Activated CD4-positive, alpha-beta T cell treated with anti-CD3 and anti-CD28 coated beads, Interleukin-2, Interleukin-4, amounts not matched to agents 100 ng/mL and 50 ng/mL, durations not matched to agents 16 hours and 8 hours (primary cell): ENCODE results near the gene CHST8.
"Not testable (repeated sequence)": the region's sequence is repeated elsewhere in the genome, so short reads cannot be mapped to it uniquely, and the experiment has no call there.

ENCODE experiments used
- DNase-seq: peaks from one replicate; pipeline ENCODE4 v3.0.0-alpha.2; 2020; ENCODE audit warnings: low spot score

Gene CHST8

GRCh38 chr19:33690378-33691029, 68.8 kb downstream of the CHST8 start:
- no peak for DNase-seq

- no peak for DNase-seq
Measured at GRCh38 chr19:33691030-33691427, 69.3 kb downstream of the CHST8 start.

GRCh38 chr19:33691736-33692135, 70.0 kb downstream of the CHST8 start:
- DNase-seq, result no peak

GRCh38 chr19:33693678-33694077, 71.9 kb downstream of the CHST8 start:
- no peak for DNase-seq

GRCh38 chr19:33695547-33695946, 73.8 kb downstream of the CHST8 start:
- DNase-seq, result not testable (repeated sequence)

- no peak for DNase-seq
Measured at GRCh38 chr19:33697766-33698165, 76.0 kb downstream of the CHST8 start.

GRCh38 chr19:33698576-33699435, 77.1 kb downstream of the CHST8 start:
- no peak for DNase-seq

GRCh38 chr19:33699754-33700407, 78.1 kb downstream of the CHST8 start:
- no peak for DNase-seq

GRCh38 chr19:33700408-33701013, 78.8 kb downstream of the CHST8 start:
- DNase-seq, result no peak

GRCh38 chr19:33701565-33701964, 79.8 kb downstream of the CHST8 start:
- no peak for DNase-seq

GRCh38 chr19:33702606-33703437, 81.1 kb downstream of the CHST8 start:
- DNase-seq, result no peak

- DNase-seq, result no peak
Measured at GRCh38 chr19:33703438-33703750, 81.6 kb downstream of the CHST8 start.

GRCh38 chr19:33703821-33704220, 82.1 kb downstream of the CHST8 start:
- no peak for DNase-seq

GRCh38 chr19:33704271-33704670, 82.5 kb downstream of the CHST8 start:
- no peak for DNase-seq

- DNase-seq, result no peak
Measured at GRCh38 chr19:33705090-33705847, 83.5 kb downstream of the CHST8 start.

- no peak for DNase-seq
Measured at GRCh38 chr19:33705860-33706259, 84.1 kb downstream of the CHST8 start.

- DNase-seq, result no peak
Measured at GRCh38 chr19:33706631-33707030, 84.9 kb downstream of the CHST8 start.

GRCh38 chr19:33712268-33712667, 90.5 kb downstream of the CHST8 start:
- DNase-seq, result no peak

GRCh38 chr19:33713194-33713593, 91.4 kb downstream of the CHST8 start:
- DNase-seq, result no peak

GRCh38 chr19:33714149-33714548, 92.4 kb downstream of the CHST8 start:
- DNase-seq, result no peak

- DNase-seq, result no peak
Measured at GRCh38 chr19:33715462-33715861, 93.7 kb downstream of the CHST8 start.
